NCI-H82 treated with DMSO at 0.1 percent for 48 hours (cell line): ENCODE data around the gene WBP11.

ENCODE experiments used
- DNase-seq: peaks from one replicate; lab custom pipeline; 2025; ENCODE audit not compliant: unreplicated experiment; lab: John Stamatoyannopoulos, UW

Gene WBP11

DNA sequence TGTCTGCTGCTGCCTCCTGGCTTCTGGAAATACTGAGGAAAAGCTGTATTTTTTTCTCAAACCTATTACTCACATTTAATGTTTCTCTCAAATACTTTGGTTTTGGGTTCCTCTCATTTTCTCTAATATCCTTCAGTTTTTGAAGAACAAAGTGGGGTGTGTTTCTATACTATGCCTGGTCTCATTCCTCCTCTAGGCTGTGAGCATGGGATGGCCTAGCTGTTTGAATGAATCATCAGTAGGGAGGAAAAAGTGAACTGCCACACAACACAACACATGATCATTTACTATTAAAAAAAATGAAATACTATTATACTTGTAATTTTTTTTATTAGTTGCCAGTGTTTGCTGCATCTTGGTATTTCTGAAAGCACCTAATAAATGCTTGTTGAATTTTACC, 22.0 kb upstream of the WBP11 start:
- no peak for DNase-seq

DNA sequence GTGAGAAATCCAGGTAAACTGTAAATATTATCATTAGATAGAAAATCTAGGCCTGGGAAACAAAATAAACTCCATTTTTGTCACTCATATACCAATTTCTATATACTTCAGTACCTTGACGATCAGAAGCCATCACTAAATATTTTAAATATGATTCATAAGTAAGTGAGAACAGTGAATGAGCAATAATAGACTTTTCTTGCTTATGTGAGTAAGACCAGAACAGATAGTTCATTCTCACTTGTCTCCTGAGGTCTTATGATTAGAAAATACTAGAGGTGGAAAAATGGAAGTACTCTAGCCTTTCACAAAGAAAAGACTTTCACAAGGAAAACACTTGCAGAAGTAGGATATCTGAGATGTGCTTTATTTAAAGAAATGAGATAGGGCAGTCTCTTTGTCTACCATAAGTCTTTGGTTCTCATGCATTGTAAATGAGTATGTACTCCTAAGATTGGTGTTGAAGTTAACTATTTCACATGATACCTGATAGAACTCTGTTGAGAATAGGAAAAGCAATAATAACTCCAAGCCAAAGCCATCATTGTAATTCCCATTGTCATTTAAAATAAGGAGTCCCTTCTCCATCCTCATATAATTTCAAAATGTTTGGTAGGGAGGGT, 20.8 kb upstream of the WBP11 start:
- DNase-seq, result no peak

DNA sequence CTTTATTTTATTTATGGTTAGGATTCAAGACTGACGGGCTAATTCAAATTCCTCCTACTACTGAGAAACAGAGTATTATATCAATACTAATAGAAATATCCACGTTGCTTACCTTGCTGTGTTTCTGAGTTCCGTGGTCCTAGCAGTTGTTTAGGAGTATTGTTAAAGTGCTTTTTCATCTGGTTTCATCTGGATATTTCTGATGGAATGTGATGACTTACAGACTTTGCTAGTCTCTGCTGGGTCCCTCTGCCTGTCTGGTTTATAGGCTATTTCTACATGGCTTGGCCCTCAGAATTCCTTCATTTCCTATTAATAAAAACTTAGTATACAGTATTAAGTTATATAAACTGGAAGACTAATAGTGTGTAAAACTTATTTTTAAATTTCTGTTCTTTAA, 10.7 kb upstream of the WBP11 start, which contains the start of gene SMCO3:
SMCO3 (minus strand) TSS at position 169 of the 400 bp plus-strand sequence. CDS start 7,502 bp downstream, outside the sequence.
- no peak for DNase-seq

DNA sequence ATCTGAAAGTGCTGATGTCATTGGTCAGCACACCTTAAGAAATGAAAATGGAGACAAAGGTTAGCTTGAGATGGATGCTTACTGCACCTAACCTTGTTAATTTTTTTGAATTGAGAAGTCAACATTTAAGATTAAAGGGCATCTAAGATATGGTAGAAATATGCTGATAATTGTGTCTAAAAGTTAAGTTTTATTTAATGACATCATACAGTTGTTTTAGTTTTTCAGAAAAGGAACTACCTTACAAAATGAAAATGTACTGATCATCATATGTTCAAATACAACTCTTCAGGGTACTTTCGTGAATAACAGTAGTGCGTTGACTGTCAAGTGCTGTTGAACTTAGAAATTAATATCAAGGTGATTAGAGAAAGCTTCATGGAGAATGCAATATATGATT, 8.2 kb upstream of the WBP11 start:
- DNase-seq, result no peak

DNA sequence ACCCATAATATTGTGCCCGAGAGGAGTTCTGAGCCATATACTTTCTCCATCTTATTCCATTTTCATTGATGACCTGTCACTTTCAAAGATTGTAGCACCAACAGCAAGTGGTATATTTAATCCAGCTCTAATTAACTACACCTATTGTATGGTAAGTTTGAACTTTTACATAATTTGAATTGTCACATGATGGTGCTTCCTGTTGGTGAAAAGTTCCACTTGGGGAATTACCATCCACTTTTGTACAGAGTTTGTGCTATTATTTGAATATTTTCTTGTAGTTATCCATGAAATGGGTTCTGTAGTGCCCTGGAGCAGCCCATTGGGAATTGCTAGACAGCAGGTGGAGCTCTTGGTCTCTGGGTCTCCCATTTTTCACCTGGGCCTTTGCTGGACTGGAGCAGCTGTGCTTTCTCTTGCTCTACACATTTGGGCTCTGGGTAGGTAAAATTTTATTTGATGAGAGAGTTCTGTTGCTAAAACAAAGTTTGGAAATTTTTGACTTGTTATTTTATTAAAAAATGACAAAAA, 7.7 kb upstream of the WBP11 start:
- no peak for DNase-seq

DNA sequence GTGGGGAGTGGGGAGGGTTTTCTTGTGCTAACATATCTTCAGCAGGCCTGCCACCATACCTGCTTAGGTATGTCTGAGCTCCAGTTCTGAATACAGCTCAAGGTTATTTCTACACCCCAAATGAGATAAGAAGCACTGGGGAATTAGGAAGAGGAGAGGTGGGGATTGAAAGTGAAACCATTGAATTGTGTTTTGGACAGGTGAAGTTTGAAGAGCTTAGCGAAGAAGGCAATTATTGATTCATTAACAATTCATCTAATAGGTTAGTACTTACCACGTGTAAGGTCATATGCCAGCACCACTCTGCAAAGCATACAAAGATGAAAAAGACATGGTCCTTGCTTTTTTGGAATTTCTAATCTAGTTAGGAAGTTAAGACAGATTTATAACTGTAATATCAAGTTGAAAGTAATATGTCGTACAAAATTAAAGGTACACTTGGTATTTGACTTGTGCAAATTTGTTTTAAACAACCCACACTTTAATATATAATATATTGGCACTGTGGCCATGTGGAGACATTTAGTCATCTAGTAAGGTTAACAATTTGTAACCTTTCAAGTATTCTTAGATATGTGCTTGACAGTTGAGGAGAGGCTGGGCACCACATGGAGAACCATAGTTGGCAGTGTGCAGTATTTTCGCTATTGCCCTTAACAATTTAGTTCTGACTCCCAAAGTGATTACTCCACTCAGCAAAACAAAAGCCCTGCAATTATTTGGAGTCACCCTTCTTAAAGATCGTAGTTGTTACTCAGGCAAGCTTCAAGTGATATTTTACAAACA, 7.1 kb upstream of the WBP11 start:
- no peak for DNase-seq

DNA sequence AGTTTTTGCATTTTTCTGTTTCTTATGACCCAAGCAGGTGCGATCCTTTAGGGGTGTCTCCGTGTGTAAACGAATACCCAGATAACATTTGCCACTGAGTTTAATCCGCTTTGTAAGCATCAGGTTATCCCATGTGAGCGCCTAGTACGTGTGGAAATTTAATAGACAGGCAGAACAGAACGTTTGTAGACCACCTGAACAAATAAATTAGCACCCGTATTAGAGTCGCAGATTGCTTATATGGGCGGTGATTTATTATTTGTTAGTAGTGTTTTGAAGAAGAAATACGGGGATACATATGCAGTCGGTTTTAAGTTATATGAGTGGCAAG, 517 bp upstream of the WBP11 start:
- peak; percentile 91 for DNase-seq

DNA sequence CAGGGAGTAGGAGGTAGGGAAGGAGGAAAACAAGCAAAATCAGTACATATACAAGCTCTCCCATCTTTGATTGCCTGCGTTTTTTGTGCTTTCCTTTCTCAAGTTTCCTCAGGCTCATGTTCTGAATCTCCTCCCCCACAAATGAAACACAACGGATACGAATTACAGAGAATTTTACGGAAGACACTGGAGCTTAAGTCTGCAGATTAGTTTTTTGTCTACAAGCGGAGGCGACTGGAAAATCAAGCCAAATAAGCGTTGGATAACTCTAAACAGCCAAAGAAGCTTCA, 612 bp downstream of the WBP11 start:
- DNase-seq, result no peak

DNA sequence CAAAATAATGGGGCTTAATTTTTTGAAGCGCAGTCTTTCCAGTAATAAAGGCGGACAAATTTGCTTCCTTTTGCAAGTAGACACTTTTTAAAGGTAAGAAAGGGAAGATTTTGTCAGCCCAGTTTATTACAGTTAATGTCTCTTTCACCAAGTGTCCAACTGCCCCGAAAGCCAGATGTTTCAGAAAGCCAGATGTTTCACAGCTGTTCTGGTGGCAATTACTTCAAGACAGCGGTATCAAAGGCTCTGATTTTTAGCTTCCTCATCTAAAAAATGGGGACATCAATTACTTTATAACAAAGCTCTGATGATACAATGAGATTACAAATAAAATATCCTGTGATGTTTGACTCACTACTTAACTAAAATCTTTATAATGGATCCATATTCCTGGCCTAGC, 1.0 kb downstream of the WBP11 start:
- DNase-seq, result no peak

DNA sequence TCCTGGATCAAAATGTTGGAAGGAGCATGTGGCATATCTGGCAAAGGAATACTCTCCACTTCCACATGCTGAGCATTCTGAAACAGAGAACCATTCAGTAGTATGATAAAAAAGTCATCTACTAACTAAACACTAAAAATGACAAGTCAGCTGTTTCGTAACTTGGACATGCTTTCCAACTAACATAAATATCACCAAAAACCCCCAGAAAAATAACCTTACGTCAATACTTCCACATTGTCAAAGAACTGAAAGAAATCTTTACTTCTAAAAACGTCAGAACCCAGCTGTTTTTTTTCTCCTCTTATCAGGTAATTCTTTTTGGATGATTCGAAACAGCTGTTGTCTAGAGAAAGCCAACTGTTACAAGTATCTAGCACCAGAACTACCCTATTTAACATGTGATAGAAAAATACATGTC, 8.2 kb downstream of the WBP11 start:
- DNase-seq, result no peak

DNA sequence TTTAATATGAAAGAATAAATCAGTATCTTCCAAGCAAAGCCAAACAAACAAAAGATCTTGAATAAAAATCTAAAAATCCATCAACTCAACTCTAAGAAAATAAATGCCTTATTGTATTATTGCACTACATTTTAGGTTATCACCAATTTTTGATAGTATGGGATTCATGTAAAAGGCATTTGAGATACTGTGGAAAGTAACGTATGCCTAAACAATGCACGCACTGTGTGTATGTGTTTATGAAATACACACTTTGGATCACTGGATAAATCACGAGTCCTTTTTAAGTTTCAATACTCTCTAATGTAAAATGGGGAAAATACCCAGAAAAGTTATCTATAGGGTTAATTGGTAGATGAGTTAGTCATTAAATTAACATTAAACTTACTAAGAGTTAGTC, 17.7 kb downstream of the WBP11 start:
- DNase-seq, result no peak

DNA sequence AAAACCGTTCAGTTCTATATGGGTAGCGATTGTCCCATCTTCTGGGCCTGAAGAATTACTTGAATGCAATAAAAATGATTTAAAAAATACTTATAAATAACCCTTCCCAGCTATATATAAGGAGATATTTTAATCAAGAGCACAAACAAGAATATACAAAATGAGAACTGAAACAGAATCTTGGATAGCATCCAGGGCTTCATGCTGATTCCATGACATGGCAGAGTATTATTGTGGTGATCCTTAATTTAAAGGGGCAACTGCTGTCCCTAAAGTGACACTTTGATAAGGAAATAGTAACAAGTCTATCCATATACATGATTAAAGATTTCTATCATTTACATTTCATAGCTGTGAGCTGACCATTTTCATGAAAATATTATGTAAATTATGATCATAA, 18.8 kb downstream of the WBP11 start:
- no peak for DNase-seq

DNA sequence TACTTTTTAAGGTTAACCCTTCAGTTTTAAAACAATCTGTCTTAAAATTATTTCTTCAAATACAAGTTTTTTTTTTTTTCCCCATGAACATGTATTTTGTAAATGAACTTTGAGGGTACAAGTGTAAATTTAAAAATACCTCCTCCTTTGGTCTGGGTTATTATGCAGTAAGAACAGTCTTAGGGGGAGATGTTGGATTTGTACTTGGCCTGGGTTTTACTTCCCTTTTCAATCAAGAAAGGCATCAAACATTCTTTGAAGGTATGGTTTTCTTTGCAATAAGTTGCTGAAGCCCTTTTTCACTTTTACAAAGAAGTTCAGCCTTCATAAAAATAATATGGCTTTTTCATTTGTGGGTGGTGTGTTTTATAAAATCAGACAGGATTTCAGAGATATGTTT, 20.5 kb downstream of the WBP11 start:
- DNase-seq, result no peak

DNA sequence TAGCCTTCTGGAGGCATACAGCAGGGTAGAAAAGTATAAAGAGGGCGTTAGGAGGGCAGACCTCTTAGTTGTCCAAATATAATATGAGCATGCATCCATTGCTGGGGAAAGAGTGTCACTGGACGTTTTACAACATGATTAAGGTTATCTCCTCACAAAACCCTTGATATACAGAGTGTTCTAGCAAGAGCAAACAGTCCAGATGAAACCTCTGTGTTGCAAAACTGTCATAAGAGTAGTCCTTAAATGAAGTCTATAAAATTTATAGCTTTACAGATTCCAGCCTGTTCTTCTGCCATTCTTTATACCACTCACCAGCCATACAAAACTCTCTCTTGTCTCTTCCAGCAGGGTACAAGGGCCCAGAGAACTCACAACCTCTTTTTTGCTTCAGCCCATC, 21.7 kb downstream of the WBP11 start:
- no peak for DNase-seq

DNA sequence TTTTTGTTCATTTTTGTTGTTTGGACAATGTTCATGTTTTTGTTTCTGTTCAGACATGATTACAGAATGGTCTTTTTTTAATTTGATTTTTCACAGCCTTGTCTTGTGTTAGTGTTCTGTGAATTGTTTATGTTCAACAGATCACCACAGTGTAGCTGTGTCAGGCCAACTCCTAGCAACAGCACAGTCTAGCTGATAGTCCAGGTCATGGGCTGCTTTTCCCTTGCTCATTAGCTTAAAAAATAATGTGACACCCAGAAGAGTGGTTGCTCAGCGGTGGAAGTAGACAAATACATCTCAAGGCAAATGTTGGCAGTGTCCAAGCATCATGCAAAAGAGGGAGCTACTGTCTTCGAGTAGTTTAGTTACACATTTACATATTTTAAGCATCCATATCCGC, 22.4 kb downstream of the WBP11 start:
- DNase-seq, result no peak

DNA sequence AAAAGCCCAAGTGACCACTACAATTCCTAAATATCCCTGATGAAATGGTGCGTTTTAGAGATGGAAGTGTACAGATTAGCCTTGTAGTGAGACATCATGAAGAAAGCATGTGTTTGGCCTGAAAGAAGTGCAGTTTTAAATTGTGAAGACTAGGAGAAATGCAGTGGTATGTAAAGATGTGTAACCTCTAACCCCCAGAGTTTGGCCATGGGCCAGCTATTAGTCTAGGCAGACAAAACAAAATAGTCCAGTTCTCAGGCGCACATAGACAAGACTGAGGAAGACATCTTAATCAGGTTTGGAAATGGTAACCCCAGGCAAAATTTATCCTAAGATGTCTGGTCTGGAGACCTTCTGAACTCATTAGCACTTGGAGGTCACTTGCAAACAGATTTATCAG, 23.4 kb downstream of the WBP11 start:
- DNase-seq, result no peak

DNA sequence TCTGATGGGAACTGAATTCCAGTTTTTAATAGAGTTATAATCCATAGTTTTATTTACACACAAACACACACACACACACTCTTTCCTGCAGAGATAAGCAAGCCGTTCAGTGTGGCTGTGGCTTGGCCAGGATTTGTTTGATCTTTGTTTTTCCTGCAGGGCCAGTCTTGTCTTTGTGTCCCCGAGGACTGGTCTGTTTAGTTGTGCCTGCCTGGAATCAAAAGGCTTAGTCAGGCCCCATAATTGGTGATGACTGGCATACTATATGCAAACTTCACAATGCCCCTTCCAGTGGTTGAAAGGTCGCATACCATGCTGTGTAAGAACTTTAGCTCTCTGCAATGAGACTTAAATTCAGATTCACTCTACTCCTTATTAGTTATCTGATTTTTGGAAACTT, 26.0 kb downstream of the WBP11 start:
- no peak for DNase-seq

DNA sequence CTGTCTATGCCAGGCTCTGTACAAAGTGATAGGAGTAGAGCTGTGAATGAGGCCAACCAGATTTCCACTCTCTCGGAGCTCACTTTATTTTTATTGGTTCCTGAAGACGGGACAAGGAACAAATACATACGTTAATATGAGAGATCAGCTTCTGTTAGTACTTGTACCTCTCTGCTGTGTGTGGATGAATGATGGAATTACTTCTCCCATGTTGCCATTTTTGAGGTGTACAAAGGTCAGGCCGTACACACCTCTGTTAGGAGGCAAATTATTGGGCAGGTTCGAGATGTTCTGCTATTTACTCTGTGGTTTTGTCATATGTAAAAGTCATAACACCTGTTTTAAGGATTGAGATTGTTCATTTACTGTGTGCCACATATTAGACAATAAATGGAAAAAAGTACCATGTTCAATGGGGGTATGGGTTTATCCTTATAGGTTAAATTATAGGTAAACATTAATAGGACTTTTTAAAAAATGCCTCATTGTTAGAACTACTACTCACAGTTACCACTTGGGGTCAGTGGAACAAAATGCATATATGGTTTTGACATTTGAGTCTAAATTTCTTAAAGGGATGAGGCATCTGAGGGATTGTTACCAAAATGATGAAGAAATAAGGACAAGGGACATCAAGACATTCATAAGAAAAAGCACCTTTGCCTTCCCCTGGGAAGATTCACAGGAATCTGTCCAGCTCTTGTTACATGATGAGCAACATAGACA, 26.9 kb downstream of the WBP11 start:
- DNase-seq, result no peak

DNA sequence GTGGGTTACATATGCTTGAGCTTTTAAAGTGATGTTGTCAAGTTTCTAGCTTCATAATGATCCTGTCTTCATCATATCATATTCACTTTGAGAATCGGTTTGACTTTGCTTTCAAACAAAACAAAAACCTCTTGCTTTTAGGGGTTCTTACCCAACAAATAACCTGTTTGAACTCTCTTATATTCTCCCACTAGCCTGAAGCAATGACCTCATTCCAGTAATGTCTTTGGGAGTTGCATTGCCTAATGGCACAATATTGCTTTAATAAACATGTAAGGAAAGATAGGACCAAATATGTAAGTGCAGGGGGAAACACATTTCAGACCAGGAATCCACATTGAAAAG, 27.7 kb downstream of the WBP11 start:
- no peak for DNase-seq

DNA sequence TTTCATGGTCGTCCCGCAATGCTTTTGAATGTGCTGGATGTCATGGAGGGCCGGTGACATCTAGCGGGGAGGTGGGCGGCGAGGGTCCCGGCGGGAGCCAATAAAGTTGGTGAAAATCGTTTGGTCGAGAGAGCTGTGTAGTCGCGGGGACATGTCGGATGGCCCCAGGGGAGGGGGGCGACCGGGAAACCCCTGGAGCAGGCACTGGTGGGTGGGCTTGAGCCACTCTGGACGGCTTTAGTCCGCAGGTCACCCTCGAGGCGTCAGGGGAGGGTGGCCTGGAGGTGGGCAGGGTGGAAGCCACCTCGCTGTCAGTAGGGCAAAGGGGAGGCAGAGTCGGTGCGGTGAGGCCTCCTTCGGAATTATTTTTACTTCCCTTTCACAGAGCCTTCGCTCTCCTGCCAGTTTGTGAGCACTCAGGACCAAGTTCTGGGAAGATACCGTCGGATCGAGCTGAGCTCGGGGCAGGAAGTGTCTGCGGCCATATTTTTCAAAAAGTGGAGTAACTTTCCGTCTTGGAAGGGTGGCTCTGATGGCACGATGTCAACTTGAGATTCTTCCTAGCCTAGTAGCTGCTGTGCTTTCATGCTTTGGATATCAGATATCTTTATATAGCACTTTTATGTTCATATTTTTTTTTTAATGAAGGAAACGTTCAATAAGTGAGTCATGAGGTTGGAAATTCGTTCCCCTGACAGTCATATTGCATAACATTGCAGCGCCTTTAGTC, 28.2 kb downstream of the WBP11 start:
- DNase-seq, result no peak

DNA sequence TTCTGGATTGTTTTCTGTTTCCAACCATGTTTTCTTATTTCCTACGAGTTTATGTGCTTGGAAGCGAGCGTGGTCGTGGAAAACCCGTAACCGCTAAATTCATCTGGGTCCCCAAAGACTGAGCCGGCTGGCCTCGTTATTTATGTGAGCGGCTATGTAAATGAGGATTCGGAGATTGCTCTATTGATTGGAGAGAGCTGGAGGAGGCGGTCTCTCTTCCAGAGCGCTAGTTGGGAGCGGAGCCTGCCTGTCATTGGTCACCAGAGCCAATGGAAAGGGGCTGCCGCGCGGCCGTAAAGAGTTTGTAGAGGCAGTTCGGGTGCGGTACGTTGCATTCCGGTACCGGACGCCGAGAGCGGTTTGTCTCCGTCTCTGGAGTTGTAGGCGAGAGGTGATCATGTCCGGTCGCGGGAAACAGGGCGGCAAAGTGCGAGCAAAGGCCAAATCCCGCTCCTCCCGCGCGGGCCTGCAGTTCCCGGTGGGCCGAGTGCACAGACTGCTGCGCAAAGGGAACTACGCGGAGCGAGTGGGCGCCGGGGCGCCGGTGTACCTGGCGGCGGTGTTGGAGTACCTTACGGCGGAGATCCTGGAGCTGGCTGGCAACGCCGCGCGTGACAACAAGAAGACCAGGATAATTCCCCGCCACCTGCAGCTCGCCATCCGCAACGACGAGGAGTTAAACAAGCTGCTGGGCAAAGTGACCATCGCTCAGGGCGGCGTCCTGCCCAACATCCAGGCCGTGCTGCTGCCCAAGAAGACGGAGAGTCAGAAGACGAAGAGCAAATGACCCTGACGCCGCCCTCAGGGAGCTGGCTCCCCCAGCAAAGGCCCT, 29.0 kb downstream of the WBP11 start:
- peak; percentile 8 for DNase-seq
